Central memory CD8-positive, alpha-beta T cell (primary cell): ENCODE results near the gene NDUFS1.
"Not testable (repeated sequence)": the region's sequence is repeated elsewhere in the genome, so short reads cannot be mapped to it uniquely, and the experiment has no call there.

ENCODE experiments used
- ATAC-seq: fragments of 150-1000 bp; cut with Tn5 transposase; replicated peaks from 2 replicates; pipeline ENCODE4 v1.10.0; 2022; ENCODE audit warnings: mild to moderate bottlenecking, moderate FRiP score, moderate number of reproducible peaks; ENCODE audit not compliant: poor library complexity, severe bottlenecking; ENCODE audit errors: extremely low read depth
- DNase-seq, 2 donors: peaks; one replicate each; pipeline ENCODE4 v3.0.0; 2021; ENCODE audit warnings: low spot score in 2 of 2
- H3K27ac Mint-ChIP-seq: one replicate; pipeline ENCODE4 v1.8.0; 2022; ENCODE audit warnings: low read depth, mild to moderate bottlenecking, moderate library complexity, mixed read lengths
- H3K27me3 Mint-ChIP-seq: one replicate; pipeline ENCODE4 v1.8.0; 2022; ENCODE audit warnings: mixed read lengths
- H3K36me3 Mint-ChIP-seq: one replicate; pipeline ENCODE4 v1.8.0; 2022; ENCODE audit warnings: mild to moderate bottlenecking, moderate library complexity, mixed read lengths; ENCODE audit not compliant: insufficient read depth
- H3K4me1 Mint-ChIP-seq: one replicate; pipeline ENCODE4 v1.8.0; 2022; ENCODE audit warnings: mixed read lengths
- H3K4me3 Mint-ChIP-seq: one replicate; pipeline ENCODE4 v1.8.0; 2022; ENCODE audit warnings: mild to moderate bottlenecking, moderate library complexity, mixed read lengths
- H3K9me3 Mint-ChIP-seq: one replicate; pipeline ENCODE4 v1.8.0; 2022; ENCODE audit warnings: mixed read lengths

NDUFS1 gene

DNA sequence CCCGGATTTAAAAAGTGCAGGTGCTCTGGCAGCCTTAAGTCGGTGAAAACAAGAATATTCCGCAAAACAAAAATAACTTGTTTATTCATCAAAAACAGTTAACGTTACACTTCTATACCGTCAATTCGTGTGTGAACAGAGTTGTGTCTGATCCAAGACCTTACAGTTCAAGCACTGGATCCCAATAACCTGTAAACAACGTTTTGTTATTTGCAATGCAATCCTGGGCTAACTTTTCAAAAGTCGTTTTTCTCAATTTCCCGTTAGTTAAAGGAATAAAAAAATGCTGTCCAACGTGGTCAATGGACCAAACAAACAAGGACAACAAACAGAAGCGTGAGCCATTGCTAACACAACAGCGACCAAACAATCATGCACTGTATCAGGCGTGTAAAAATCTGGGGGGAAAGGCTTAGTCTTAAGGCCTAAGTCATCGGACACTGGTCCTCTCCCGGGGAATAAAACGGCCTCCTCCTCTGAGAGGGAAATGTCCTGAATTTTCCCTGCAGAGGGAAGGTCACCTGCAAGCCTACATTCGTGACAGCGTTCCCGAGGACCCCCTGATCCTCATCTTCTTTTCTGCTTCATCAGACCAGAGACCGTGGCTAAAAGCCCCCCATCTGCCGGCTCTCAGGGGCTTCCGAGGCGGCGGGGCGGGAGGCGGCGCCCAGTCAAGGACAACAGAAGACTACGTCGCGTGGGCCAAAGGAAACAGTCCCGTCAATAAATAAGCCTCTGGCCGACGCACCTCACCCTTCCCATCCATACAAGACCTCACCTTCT is 490 bp downstream of the NDUFS1 start:
- peaks cover 46% of the 10 kb centered on the region for H3K36me3 Mint-ChIP-seq
- peak overlapping the region; percentile 100 for H3K27ac Mint-ChIP-seq
- no peaks in the 10 kb centered on the region for H3K9me3 Mint-ChIP-seq
- no peak for DNase-seq
- no peaks in the 10 kb centered on the region for H3K27me3 Mint-ChIP-seq
- peak; percentile 7 for ATAC-seq
- H3K4me3 Mint-ChIP-seq = peak overlapping the region; percentile 99
- H3K4me1 Mint-ChIP-seq = peaks cover 46% of the 10 kb centered on the region

DNA sequence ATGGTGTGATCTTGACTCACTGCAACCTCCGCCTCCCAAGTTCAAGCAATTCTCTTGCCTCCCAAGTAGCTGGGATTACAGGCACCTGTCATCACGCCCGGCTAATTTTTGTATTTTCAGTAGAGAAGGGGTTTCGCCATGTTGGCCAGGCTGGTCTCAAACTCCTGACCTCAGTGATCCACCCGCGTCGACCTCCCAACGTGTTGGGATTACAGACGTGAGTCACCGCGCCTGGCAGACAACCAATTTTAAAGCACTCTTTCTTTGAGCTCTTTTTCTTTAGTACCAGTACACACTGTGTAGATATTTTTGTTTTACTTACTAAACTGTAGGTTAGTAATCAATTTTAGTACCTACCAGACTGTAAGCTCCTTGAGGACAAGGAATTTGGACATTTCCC is 2.2 kb downstream of the NDUFS1 start:
- H3K4me3 Mint-ChIP-seq = peak overlapping the region; percentile 99
- not testable (repeated sequence) for ATAC-seq, H3K9me3 Mint-ChIP-seq, DNase-seq, H3K27ac Mint-ChIP-seq, H3K27me3 Mint-ChIP-seq
- peaks cover 41% of the 10 kb centered on the region for H3K4me1 Mint-ChIP-seq
- H3K36me3 Mint-ChIP-seq = peaks cover 37% of the 10 kb centered on the region

DNA sequence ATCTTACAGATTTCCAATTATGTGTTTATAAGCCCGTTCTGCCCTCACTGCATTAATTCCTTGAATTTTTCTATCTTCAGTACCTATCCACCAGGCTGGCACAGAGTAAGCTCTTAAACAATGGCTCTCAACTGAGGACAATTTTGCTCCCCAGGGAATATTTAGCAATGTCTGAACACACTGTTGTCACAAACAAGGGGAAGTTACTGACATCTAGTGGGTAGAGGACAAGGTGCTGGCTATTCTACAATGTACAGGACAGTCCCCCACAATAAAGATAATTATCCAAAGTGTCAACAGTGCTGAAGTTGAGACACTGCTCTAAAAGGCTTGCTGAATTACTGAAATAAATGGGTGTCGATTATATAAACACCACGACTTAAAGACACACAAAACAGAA is 5.0 kb downstream of the NDUFS1 start:
- H3K4me3 Mint-ChIP-seq = no peak overlapping the region
- peaks cover 32% of the 10 kb centered on the region for H3K4me1 Mint-ChIP-seq
- H3K36me3 Mint-ChIP-seq = peaks cover 28% of the 10 kb centered on the region
- DNase-seq (no peak), ATAC-seq (no peak)
- no peaks in the 10 kb centered on the region for H3K9me3 Mint-ChIP-seq
- no peaks in the 10 kb centered on the region for H3K27me3 Mint-ChIP-seq
- H3K27ac Mint-ChIP-seq = no peak overlapping the region

DNA sequence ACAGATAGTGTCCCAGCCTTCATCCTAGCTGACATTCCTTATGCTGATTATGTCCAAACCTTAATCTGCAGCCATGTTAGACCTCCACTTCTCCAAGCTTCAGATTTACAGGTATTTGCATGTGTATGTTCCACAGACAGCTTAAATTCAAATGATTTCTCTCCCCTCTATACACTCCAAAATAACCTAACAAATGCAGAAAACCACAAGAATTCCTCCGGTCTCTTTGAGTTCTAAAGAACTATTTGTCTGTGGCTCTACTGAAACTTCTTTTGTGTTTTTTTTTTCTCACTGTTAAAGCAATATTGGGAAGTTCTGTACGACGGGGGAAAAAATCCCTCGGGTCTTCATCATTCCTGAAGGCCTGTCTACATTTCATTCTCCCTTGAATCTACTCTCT is 8.6 kb downstream of the NDUFS1 start:
- Mint-ChIP-seq H3K4me3 (no peak overlapping the region), H3K36me3 (peaks cover 49% of the 10 kb centered on the region), H3K27me3 (no peaks in the 10 kb centered on the region), H3K27ac (peak overlapping the region; percentile 75), H3K9me3 (no peaks in the 10 kb centered on the region), H3K4me1 (peaks cover 16% of the 10 kb centered on the region)
- DNase-seq (no peak), ATAC-seq (no peak)

DNA sequence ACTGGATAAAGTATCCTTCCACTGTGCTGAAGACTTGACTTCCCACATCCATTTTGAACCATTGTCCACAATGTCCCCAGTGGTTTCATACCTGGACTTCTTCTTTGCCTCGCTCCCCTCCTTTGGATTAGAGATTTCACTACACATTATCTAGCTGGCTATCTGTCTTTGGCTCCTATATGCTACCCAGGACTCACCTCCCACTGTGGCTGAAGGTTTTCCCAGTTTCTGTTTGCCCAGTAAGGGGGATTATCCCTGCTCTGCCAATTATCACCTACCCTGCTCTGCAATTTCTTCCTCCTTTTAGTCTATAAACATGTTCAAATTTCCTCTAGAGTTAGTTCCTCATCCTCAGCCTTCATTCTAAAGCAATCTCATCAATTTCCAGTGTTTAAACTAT is 9.1 kb downstream of the NDUFS1 start:
- Mint-ChIP-seq H3K36me3 (peaks cover 54% of the 10 kb centered on the region), H3K4me3 (no peak overlapping the region), H3K27me3 (no peaks in the 10 kb centered on the region), H3K27ac (peak overlapping the region; percentile 75), H3K9me3 (no peaks in the 10 kb centered on the region), H3K4me1 (peaks cover 16% of the 10 kb centered on the region)
- ATAC-seq (no peak), DNase-seq (no peak)

DNA sequence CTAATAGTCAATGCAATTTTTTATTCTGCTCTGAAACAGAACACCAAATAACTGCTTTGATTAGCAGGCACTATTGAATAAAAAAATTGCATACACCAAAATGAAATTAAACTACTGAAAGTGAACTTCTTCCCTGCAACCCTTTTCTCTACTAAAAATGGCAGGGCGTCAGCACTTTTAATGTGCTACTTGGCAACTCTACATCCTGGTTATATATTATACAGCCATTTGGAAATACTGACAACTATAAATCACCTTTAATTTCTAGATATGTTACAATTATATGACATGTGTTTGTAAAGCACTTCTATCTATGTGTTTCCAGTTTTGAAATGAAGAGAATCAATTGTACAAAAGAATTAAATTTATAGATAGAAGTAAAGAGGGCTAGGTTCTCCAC is 9.9 kb downstream of the NDUFS1 start:
- Mint-ChIP-seq H3K27ac (no peak overlapping the region), H3K9me3 (no peaks in the 10 kb centered on the region), H3K36me3 (peaks cover 60% of the 10 kb centered on the region), H3K4me1 (peaks cover 15% of the 10 kb centered on the region), H3K4me3 (no peak overlapping the region), H3K27me3 (no peaks in the 10 kb centered on the region)
- no peak for ATAC-seq
- no peak for DNase-seq

DNA sequence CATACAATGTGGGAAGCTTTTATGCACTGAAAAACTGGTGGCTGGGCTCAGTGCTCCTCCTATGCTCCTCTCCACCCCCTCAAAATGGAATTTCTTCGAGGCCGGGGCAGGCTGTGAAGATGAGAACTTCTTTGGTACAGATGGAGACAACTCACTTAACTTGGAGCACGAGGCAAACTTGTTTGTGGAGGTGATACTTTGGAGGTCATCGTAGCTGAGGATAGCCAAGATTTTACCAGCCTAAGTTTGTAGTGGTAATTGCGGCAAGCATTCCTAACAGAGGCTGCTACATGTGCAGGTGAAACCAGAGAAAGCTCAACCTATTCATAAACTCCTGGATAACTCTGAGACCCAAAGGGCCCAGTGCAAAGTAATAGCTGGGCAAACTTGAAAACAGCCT is 13.6 kb downstream of the NDUFS1 start:
- no peak overlapping the region for H3K27ac Mint-ChIP-seq
- no peak for DNase-seq
- H3K36me3 Mint-ChIP-seq = peaks cover 77% of the 10 kb centered on the region
- no peak overlapping the region for H3K4me3 Mint-ChIP-seq
- peaks cover 2% of the 10 kb centered on the region for H3K4me1 Mint-ChIP-seq
- H3K9me3 Mint-ChIP-seq = no peaks in the 10 kb centered on the region
- no peaks in the 10 kb centered on the region for H3K27me3 Mint-ChIP-seq
- no peak for ATAC-seq

DNA sequence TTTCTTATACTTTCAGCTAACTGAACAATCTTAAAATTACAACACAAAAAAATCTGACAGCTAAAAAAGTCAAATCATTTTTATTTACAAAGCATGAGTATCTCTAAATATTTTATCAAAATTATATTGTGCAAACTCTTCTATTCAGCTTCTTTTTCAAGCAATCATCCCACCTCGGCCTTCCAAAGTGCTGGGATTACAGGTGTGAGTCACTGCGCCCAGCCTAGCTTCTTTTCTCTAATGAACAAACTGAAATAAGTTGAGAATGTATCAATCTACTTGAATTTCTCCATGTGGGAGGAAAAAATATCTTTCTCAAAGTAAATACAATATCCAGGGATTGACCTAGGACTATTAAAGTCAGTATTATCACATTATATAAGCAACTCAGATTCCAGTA is 14.9 kb downstream of the NDUFS1 start:
- H3K27me3 Mint-ChIP-seq = no peaks in the 10 kb centered on the region
- no peaks in the 10 kb centered on the region for H3K9me3 Mint-ChIP-seq
- ATAC-seq = no peak
- no peak for DNase-seq
- peaks cover 84% of the 10 kb centered on the region for H3K36me3 Mint-ChIP-seq
- H3K27ac Mint-ChIP-seq = no peak overlapping the region
- no peak overlapping the region for H3K4me3 Mint-ChIP-seq
- H3K4me1 Mint-ChIP-seq = no peaks in the 10 kb centered on the region

DNA sequence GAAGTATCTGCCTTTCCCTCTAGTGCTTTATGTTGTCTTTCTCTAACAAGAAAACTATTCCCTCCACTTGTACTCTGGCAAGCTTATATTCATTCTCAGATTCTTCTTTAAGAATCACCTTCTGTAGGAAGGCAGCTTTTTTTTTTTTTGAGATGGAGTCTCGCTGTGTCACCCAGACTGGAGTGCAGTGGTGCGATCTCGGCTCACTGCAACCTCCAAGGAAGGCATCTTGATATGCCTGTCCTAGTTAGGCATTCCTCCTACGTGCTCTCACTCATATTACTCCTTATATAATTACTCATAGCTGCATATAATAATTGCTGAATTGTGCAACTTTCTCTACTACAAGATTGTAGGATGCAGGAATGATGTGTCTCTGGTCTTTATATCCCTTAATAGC is 15.8 kb downstream of the NDUFS1 start:
- Mint-ChIP-seq H3K27ac (no peak overlapping the region), H3K36me3 (peaks cover 83% of the 10 kb centered on the region), H3K4me1 (no peaks in the 10 kb centered on the region), H3K9me3 (no peaks in the 10 kb centered on the region), H3K4me3 (no peak overlapping the region), H3K27me3 (no peaks in the 10 kb centered on the region)
- DNase-seq (no peak), ATAC-seq (no peak)

DNA sequence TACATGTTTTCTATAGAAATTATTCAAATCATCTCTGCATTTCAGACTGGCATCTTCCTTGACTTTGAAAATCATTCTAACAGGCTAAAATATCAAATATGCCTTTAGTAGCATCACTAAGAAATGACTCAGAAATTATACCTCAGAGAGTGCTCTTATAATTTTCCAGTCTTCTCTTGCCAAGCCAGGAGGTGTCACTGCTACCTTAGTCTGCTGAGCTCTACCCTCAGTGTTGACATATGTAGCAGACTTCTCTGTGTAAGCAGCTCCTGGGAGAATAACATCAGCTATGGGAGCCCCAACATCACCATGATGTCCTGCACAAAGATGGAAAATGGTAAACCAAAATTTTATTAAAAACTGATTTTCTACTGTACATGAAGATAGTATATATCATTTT is 31.6 kb downstream of the NDUFS1 start:
- Mint-ChIP-seq H3K36me3 (peaks cover 61% of the 10 kb centered on the region), H3K27me3 (no peaks in the 10 kb centered on the region), H3K9me3 (no peaks in the 10 kb centered on the region), H3K27ac (no peak overlapping the region), H3K4me1 (no peaks in the 10 kb centered on the region), H3K4me3 (no peak overlapping the region)
- DNase-seq (no peak), ATAC-seq (no peak)

DNA sequence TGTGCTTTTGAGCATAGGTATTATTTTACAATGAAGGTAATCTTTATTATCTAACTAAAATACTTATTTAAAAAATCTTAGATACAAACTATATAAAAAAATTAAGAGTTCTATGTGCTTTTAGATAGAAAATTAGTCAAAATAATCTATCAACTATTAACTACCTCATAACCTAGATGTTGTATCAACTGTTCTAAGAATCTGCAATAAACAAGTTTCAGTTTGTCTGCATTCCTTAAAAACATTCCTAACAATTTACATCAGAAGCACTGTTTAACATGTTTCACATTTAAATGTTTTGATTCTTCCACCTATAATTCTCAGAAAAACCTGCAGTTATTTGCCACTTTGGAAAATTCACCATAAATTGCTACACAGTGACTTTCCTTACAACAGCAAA is 33.3 kb downstream of the NDUFS1 start:
- peaks cover 62% of the 10 kb centered on the region for H3K36me3 Mint-ChIP-seq
- no peak for DNase-seq
- H3K4me1 Mint-ChIP-seq = no peaks in the 10 kb centered on the region
- H3K27me3 Mint-ChIP-seq = no peaks in the 10 kb centered on the region
- H3K4me3 Mint-ChIP-seq = no peak overlapping the region
- H3K9me3 Mint-ChIP-seq = peaks cover 5% of the 10 kb centered on the region
- no peak overlapping the region for H3K27ac Mint-ChIP-seq
- no peak for ATAC-seq

DNA sequence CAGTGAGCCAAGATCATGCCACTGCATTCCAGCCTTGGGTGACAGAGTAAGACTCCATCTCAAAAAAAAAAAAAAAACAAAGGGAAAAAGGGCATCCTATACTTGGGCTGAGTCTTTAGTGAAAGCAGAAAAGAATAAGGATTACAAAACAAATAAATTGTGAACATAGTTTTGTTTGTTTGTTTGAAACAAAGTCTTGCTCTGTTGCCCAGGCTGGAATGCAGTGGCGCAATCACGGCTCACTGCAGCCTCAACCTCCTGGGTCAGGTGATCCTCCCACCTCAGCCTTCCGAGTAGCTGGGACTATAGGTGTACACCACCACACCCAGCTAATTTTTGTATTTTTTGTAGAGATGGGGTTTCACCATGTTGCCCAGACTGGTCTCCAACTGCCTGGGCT is 36.7 kb downstream of the NDUFS1 start:
- not testable (repeated sequence) for H3K4me3 Mint-ChIP-seq, H3K9me3 Mint-ChIP-seq, H3K4me1 Mint-ChIP-seq, ATAC-seq, DNase-seq, H3K27me3 Mint-ChIP-seq, H3K27ac Mint-ChIP-seq
- H3K36me3 Mint-ChIP-seq = peaks cover 41% of the 10 kb centered on the region

DNA sequence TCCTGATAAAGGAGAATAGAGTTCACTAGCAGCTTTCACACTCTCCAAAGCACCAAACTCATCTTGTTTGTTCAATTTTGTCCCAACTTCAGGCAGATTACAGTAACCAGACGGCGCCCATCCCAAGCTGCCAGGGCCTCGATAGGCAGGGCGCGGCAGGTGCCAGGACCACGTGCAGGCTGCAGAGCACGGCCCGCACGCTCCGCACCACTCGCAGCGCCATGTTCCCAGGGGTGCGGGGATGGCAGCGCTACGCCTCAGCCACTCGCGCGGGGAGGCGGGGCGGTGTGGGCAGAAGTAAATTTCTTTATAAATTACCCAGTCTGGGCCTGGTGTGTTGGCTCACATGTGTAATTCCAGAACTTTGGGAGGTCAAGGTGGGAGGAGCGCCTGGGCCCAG is 43.0 kb downstream of the NDUFS1 start:
- H3K4me3 Mint-ChIP-seq = no peak overlapping the region
- ATAC-seq (no peak), DNase-seq (no peak)
- no peaks in the 10 kb centered on the region for H3K27me3 Mint-ChIP-seq
- peaks cover 11% of the 10 kb centered on the region for H3K9me3 Mint-ChIP-seq
- peaks cover 6% of the 10 kb centered on the region for H3K36me3 Mint-ChIP-seq
- no peaks in the 10 kb centered on the region for H3K4me1 Mint-ChIP-seq
- no peak overlapping the region for H3K27ac Mint-ChIP-seq
